Peyer's patch (tissue), 4 donors: ENCODE results near the gene CCL19.

ENCODE experiments used
- CTCF ChIP-seq, 6 experiments: fragments of 450-650 bp in 4 of 6; fragments of 200-600 bp in 2 of 6; sonication (generic) in 1 of 6; IDR thresholded peaks; one replicate each; pipeline ENCODE4 v1.5.1; 2017 to 2019; ENCODE audit warnings: antibody characterized with exemption in 6 of 6, mild to moderate bottlenecking in 3 of 6, moderate library complexity in 1 of 6
- POLR2A ChIP-seq, 2 donors: fragments of 450-650 bp; IDR thresholded peaks; one replicate each; pipeline ENCODE4 v1.5.1; 2017; ENCODE audit warnings: antibody characterized with exemption in 2 of 2, mild to moderate bottlenecking in 2 of 2, moderate library complexity in 2 of 2

- TF ChIP-seq CTCF (IDR thresholded peaks at IDR 0.05) (peak; percentile 59 to 89 (median 84)), POLR2A (IDR thresholded peaks at IDR 0.05) (no peak)
These were observed 10.1 kb upstream of the CCL19 start for GRCh38 chr9:34701023-34701768.
